Kidney epithelial cell (primary cell): Measurements from ENCODE around the gene PLEKHG5. TPM values are rescaled to one million over a fixed set of nuclear protein-coding genes. Genes with fewer than 3 reads are reported as not detected.

ENCODE experiments used
- DNase-seq: peaks from one replicate; pipeline ENCODE4 v3.0.0-alpha.2; 2010; ENCODE audit warnings: low read depth
- H3K27me3 ChIP-seq: 2 replicates; pipeline ENCODE4 v1.6.0; 2011; ENCODE audit warnings: low read length; ENCODE audit not compliant: control insufficient read depth, insufficient read depth
- H3K36me3 ChIP-seq: 2 replicates; pipeline ENCODE4 v1.5.1; 2011; ENCODE audit warnings: low read length; ENCODE audit not compliant: control insufficient read depth, insufficient read depth
- H3K4me3 ChIP-seq: 2 replicates; pipeline ENCODE4 v1.5.1; 2011; ENCODE audit warnings: low read depth, mild to moderate bottlenecking, control low read depth, low read length
- CTCF ChIP-seq: IDR thresholded peaks from 2 replicates; pipeline ENCODE4 v1.5.1; 2011; ENCODE audit warnings: mild to moderate bottlenecking, moderate library complexity, low read length, control low read depth, inconsistent platforms; ENCODE audit not compliant: insufficient read depth, poor library complexity, severe bottlenecking
- total RNA-seq: library from RNA; depleted of rRNA; stranded (reverse); fragments of >200 nt; gene quantifications from 2 replicates; pipeline ENCODE4 v1.2.3, GENCODE V29; 2015

Gene PLEKHG5
- total RNA-seq, 1 donor from 2014 or later = 26.4 TPM

- TF ChIP-seq CTCF = no peak
- Histone ChIP-seq H3K27me3 (peaks cover 6% of the 10 kb centered on the region), H3K36me3 (no peaks in the 10 kb centered on the region), H3K4me3 (no peak overlapping the region)
- no peak for DNase-seq
Observed at GRCh38 chr1:6509220-6509918, 17.9 kb upstream of the PLEKHG5 start.

- no peak for TF ChIP-seq CTCF
- peaks cover 6% of the 10 kb centered on the region for H3K27me3 ChIP-seq
- DNase-seq = no peak
- H3K4me3 ChIP-seq = no peak overlapping the region
- H3K36me3 ChIP-seq = no peaks in the 10 kb centered on the region
Observed at GRCh38 chr1:6508816-6509189, 17.3 kb upstream of the PLEKHG5 start.

- DNase-seq = no peak
- Histone ChIP-seq H3K36me3 (no peaks in the 10 kb centered on the region), H3K27me3 (peaks cover 6% of the 10 kb centered on the region), H3K4me3 (no peak overlapping the region)
- TF ChIP-seq CTCF = no peak
Observed at GRCh38 chr1:6508154-6508815, 16.8 kb upstream of the PLEKHG5 start.

- no peak for DNase-seq
- no peak for TF ChIP-seq CTCF
- no peaks in the 10 kb centered on the region for H3K36me3 ChIP-seq
- peaks cover 7% of the 10 kb centered on the region for H3K27me3 ChIP-seq
- no peak overlapping the region for H3K4me3 ChIP-seq
Observed at GRCh38 chr1:6507461-6507911, 16.0 kb upstream of the PLEKHG5 start.

GRCh38 chr1:6507037-6507428, 15.6 kb upstream of the PLEKHG5 start:
- H3K36me3 ChIP-seq = no peaks in the 10 kb centered on the region
- no peak for TF ChIP-seq CTCF
- no peak for DNase-seq
- H3K27me3 ChIP-seq = peaks cover 11% of the 10 kb centered on the region
- no peak overlapping the region for H3K4me3 ChIP-seq
